H1 (cell line): ENCODE data around the gene SLX4IP. TPM values are rescaled to one million over a fixed set of nuclear protein-coding genes. Genes with fewer than 3 reads are reported as not detected.

Experiments
- BCL11A ChIP-seq, 2 experiments: IDR thresholded peaks; one replicate each; pipeline ENCODE4 v1.6.1; 2011; ENCODE audit warnings: low read depth in 2 of 2, low read length in 2 of 2, mild to moderate bottlenecking in 2 of 2
- CHD7 ChIP-seq: fragments of 300-600 bp; sonication (generic); IDR thresholded peaks from 2 replicates; pipeline ENCODE4 v1.7.1; 2012; ENCODE audit warnings: low read length, moderate library complexity, mild to moderate bottlenecking, inconsistent platforms; ENCODE audit not compliant: insufficient replicate concordance
- SIN3A ChIP-seq, 2 experiments: IDR thresholded peaks in 1 of 2; conservative IDR thresholded peaks in 1 of 2; 2 replicates each; pipeline ENCODE4 v1.6.1; 2011 to 2012; ENCODE audit warnings: low read length in 2 of 2, improper control_type of control experiment in 1 of 2, low read depth in 1 of 2, mild to moderate bottlenecking in 1 of 2
- SIX5 ChIP-seq: IDR thresholded peaks from 2 replicates; pipeline ENCODE4 v1.6.1; 2011; ENCODE audit warnings: mild to moderate bottlenecking, low read depth, low read length
- TEAD4 ChIP-seq: IDR thresholded peaks from 2 replicates; pipeline ENCODE4 v1.6.1; 2012; ENCODE audit warnings: low read depth, low read length, inconsistent platforms, mixed read lengths
- polyA plus RNA-seq, 7 experiments: library from polyadenylated mRNA; depleted of rRNA in 3 of 7; stranded (reverse) in 5 of 7; unstranded in 2 of 7; fragments of >200 nt in 5 of 7; fragments of 200-250 nt in 2 of 7; gene quantifications; 1 replicate in 5 of 7; 2 replicates in 1 of 7; 4 replicates in 1 of 7; pipeline versions ENCODE4 v1.2.1 to v1.2.3, GENCODE V29; 2011 to 2013; ENCODE audit warnings: missing spikeins in 2 of 7, mixed read lengths in 2 of 7
- total RNA-seq: library from RNA; stranded (reverse); fragmentation: NEBNext Ultra II Directional; extraction: Animal tissue kit (Norgen Biotek cat#: 25700); gene quantifications from 2 replicates; pipeline ENCODE4 v1.2.1, GENCODE V29; 2021

The SLX4IP gene
- total and polyA plus RNA-seq, 2 of the 8 experiments (the other 6 are each of a cell fraction or from before 2014, with no cell fraction given), result 2.4 to 8.7 TPM

GRCh38 chr20:10495173-10495572, 60.1 kb downstream of the SLX4IP start (continued):
- TF ChIP-seq CHD7, result no peak
- TF ChIP-seq BCL11A (IDR thresholded peaks at IDR 0.05; ENCODE audit: low read depth in 2 of 2, low read length in 2 of 2), result no peak
- no peak for TF ChIP-seq TEAD4
- no peak for TF ChIP-seq SIN3A (conservative IDR thresholded peaks at IDR 0.05 in 1 of 2, IDR thresholded peaks at IDR 0.05 in 1 of 2; ENCODE audit: low read depth in 1 of 2, low read length in 2 of 2)
- TF ChIP-seq SIX5, result no peak
